C4-2B (cell line): Measurements from ENCODE around the gene PPP1R1A.

ENCODE experiments used
- H3K27ac ChIP-seq: fragments of 450-650 bp; 2 replicates; pipeline ENCODE4 v1.5.1; 2017
- ZFX ChIP-seq: fragments of 450-650 bp; IDR thresholded peaks from 2 replicates; pipeline ENCODE4 v1.6.1; 2017
- TF ChIP-seq, protein P1 (sequence below): fragments of 450-650 bp; conservative IDR thresholded peaks from 2 replicates; pipeline ENCODE4 v1.5.1; 2017; ENCODE audit warnings: mild to moderate bottlenecking

Gene PPP1R1A

DNA sequence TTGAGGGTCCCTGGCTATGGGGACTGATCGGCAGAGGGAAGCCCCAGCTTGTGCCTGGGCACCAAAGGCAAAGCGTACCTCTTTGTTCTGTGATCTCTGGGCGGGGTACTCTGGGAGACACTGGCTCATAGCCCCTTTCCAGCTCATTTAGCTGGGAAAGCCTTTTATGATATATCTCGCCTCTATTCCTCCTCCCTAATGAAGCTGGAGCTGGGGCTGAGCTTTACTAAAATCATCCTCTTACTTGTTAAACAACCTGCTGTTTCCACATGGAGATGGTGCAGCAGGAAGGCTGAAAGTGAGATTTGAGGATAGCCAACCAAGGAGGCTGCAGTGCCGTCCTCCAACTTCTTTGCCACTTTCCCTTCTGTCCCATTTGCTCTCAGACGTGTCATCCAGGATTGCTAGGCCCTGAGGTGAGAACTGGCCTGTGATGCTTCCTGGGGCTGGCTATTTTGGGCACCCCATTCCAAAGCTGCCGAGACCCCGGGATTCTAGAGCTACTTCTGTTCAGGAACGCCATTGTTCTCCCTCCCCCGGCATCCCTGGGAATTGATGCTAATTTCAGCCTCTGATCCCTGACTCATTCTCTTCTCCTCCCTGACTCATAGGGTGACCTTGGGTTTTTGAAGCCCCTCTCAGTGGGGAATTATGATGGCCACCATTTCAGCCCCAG is 23.0 kb downstream of the PPP1R1A start:
- TF ChIP-seq, protein P1, sequence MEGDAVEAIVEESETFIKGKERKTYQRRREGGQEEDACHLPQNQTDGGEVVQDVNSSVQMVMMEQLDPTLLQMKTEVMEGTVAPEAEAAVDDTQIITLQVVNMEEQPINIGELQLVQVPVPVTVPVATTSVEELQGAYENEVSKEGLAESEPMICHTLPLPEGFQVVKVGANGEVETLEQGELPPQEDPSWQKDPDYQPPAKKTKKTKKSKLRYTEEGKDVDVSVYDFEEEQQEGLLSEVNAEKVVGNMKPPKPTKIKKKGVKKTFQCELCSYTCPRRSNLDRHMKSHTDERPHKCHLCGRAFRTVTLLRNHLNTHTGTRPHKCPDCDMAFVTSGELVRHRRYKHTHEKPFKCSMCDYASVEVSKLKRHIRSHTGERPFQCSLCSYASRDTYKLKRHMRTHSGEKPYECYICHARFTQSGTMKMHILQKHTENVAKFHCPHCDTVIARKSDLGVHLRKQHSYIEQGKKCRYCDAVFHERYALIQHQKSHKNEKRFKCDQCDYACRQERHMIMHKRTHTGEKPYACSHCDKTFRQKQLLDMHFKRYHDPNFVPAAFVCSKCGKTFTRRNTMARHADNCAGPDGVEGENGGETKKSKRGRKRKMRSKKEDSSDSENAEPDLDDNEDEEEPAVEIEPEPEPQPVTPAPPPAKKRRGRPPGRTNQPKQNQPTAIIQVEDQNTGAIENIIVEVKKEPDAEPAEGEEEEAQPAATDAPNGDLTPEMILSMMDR = no peak
- no peak for TF ChIP-seq ZFX
- H3K27ac ChIP-seq = no peak overlapping the region

DNA sequence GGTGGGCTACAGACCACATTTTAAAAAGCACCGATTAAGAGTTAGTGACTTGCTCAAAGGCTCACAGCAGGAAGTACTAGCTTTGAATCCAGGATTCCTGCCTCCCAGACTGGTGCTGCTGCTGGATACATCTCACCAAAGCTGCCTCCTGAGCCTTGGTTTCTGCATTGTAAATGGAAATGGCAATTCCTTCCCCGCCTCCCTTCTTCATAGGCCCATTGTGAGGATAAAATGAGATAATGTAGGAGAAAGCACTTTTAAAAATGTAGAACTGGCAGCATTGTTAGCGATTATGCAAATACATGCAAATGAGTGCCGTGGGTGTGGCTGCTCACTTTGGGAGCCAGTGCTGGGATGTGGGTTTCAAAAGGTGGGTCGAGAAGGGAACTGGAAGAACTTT is 23.7 kb downstream of the PPP1R1A start:
- no peak overlapping the region for H3K27ac ChIP-seq
- TF ChIP-seq, protein P1 = no peak
- no peak for TF ChIP-seq ZFX

DNA sequence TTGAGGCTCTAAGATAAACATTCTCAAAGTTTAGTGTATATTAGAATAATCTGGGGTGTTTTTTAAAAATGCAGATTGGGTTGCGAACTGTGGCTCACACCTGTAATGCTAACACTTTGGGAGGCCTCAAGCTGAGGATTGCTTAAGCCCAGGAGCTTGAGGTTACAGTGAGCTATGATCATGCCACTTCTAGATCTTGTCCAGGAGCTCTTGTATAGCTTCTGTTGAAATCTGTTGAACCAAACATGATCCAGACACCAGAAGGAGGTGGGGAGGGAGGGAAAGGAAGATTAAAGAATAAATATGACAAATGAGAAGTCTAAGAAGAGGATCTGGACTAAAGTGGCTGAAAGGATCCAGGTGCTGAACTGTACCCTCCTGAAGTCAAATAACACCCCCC is 24.7 kb downstream of the PPP1R1A start:
- no peak overlapping the region for H3K27ac ChIP-seq
- TF ChIP-seq, protein P1 = no peak

DNA sequence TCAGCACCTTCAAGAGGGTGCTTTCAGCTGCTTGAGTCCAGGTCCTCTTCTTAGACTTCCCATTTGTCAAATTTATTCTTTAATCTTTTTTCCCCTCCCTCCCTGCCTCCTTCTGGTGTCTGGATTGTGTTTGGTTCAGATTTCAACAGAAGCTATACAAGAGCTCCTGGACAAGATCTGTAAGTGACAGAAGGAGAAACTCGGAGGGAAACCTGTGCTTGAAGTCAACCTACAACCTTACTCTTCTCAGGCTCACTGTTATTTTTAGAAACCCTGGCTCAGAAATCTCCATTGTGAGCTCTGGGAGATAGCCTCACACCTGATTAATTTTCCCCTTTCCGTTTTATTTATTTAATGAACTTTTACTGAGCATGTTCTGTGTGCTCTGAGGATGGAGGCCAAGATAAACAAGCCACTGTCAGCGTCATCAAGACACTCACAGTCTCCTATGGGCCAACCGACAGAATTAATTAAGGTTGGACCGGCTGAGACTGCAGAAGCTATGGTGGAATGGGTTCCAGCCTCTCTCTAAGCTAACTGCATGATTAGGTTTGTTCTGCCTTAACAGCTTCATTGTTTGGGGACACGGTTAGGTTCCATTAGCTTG is 25.6 kb downstream of the PPP1R1A start:
- TF ChIP-seq, protein P1 = no peak
- TF ChIP-seq ZFX = no peak

DNA sequence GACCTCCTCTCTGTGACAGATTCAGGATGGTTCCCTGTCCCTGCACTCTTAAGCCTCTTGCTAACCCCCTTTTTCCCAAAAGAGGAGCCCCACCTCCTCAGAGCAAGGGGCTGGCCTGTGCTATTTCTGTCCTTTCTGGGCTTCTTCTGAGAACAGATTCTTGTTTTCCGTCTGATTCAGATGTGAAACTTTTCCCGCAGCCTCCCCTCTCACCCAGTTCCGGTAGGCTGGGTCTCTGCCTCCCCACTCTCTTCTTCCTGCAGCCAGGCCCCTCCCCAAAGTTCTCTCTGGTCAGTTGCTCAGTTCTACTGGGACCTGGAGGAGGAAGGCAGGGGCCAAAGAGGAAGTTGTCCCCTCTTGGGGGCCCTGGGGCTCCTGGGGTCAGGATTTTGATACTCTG is 27.3 kb downstream of the PPP1R1A start:
- no peak overlapping the region for H3K27ac ChIP-seq
- TF ChIP-seq, protein P1 = no peak
- no peak for TF ChIP-seq ZFX

More for the DNA sequence above, 25.6 kb downstream of the PPP1R1A start:
- no peak overlapping the region for H3K27ac ChIP-seq

DNA sequence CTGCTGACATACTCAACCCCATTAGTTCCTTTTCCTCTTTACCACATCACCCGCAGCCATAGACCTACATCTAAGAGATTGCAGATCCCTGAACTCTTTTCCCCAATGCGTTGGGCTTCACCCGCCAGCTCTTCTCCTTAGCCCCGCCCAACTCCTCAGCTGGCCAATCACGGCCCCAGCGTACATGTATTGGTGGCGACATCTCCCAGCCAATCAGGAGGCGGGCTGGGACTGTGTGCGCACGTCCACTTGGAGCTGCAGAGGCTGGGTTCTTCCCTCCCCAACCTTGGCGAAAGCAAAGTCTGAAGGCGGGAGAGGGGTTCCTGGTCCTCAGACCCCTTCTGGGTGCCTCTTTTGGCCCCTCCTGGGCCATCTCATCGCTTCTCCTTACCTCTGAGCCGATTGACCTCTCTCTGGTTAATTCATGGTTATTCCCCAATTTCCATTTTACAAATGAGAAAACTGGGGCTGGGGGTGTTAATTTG is 28.0 kb downstream of the PPP1R1A start:
- TF ChIP-seq ZFX = no peak
- TF ChIP-seq, protein P1 = no peak
- no peak overlapping the region for H3K27ac ChIP-seq

DNA sequence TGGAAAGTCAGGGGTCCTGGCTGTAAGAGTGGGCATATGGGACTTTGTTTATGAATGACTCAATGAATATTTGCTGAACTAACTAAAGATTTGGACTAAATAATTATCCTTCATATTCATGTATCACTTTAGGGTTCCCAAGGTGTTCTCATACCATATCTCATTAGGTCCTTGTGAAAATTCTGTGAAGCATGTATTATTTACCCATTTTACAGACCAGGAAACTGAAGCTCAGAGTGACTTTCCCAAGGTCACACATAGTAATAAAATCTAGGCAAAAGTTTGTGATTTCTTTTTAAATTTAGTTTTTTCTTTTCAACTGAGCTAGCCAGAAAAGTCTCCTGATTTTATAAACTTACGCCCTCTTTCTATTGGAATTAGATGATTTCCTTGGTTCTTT is 29.7 kb downstream of the PPP1R1A start:
- no peak overlapping the region for H3K27ac ChIP-seq
- TF ChIP-seq, protein P1 = no peak
- no peak for TF ChIP-seq ZFX
